ENCODE measurements around the gene CDKAL1.

DNA sequence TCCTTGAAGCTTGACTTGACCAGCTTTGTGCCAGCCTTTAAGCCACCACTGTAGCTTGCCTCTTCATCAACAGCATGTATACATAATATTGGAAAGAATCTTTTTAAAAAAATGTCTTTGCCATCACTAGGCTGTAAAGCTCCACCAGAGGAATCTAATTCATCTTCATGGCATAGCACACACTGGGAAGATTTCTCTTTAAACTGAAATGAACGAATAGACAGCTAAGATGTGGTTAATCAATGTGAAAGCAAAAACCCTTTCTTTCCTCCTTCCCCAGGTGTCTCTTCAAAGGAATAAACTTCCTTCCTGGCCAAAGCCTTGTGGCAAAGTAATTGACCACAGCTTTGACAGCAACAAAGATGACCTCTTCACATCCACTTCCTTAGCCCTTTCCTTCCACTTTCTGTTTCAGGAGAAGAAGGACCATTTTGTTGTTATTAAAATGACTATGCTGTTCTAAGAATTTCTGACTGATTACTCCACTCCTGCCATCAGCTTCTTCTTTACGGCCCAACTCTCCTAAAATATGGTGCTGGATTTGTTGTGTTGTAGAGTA is 630.6 kb downstream of the CDKAL1 start:
- TF ChIP-seq, protein P1, sequence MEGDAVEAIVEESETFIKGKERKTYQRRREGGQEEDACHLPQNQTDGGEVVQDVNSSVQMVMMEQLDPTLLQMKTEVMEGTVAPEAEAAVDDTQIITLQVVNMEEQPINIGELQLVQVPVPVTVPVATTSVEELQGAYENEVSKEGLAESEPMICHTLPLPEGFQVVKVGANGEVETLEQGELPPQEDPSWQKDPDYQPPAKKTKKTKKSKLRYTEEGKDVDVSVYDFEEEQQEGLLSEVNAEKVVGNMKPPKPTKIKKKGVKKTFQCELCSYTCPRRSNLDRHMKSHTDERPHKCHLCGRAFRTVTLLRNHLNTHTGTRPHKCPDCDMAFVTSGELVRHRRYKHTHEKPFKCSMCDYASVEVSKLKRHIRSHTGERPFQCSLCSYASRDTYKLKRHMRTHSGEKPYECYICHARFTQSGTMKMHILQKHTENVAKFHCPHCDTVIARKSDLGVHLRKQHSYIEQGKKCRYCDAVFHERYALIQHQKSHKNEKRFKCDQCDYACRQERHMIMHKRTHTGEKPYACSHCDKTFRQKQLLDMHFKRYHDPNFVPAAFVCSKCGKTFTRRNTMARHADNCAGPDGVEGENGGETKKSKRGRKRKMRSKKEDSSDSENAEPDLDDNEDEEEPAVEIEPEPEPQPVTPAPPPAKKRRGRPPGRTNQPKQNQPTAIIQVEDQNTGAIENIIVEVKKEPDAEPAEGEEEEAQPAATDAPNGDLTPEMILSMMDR (IDR thresholded peaks at IDR 0.05): no peak
- TF ChIP-seq POLR2A (IDR thresholded peaks at IDR 0.05): no peak

Measured in vagina (tissue), 2 donors.